IMR-90 (cell line): ENCODE data around the gene TENT4B.

ENCODE experiments used
- CHD1 ChIP-seq: IDR thresholded peaks from 2 replicates; pipeline ENCODE4 v1.6.1; 2012; ENCODE audit warnings: low read depth, low read length, improper control_type of control experiment
- CTCF ChIP-seq: conservative IDR thresholded peaks from 2 replicates; pipeline ENCODE4 v1.5.1; 2012; ENCODE audit warnings: mild to moderate bottlenecking, low read depth, low read length, improper control_type of control experiment
- MXI1 ChIP-seq: IDR thresholded peaks from 2 replicates; pipeline ENCODE4 v1.6.1; 2012; ENCODE audit warnings: low read depth, mild to moderate bottlenecking, low read length, moderate library complexity, borderline replicate concordance
- NFE2L2 ChIP-seq: fragments of 150-350 bp; IDR thresholded peaks from 2 replicates; pipeline ENCODE4 v1.6.1; 2016; ENCODE audit warnings: low read depth, mild to moderate bottlenecking, low read length
- POLR2A ChIP-seq: IDR thresholded peaks from 2 replicates; pipeline ENCODE4 v1.6.1; 2012; ENCODE audit warnings: mild to moderate bottlenecking, low read depth, low read length
- RAD21 ChIP-seq: IDR thresholded peaks from 2 replicates; pipeline ENCODE4 v1.6.1; 2012; ENCODE audit warnings: low read length, improper control_type of control experiment
- RCOR1 ChIP-seq: IDR thresholded peaks from 2 replicates; pipeline ENCODE4 v1.6.1; 2012; ENCODE audit warnings: mild to moderate bottlenecking, low read length, improper control_type of control experiment; ENCODE audit not compliant: insufficient replicate concordance
- SMC3 ChIP-seq: fragments of 150-350 bp; IDR thresholded peaks from 2 replicates; pipeline ENCODE4 v1.6.1; 2016; ENCODE audit warnings: low read depth, mild to moderate bottlenecking, antibody characterized with exemption, low read length, moderate library complexity
- USF2 ChIP-seq: fragments of 150-350 bp; IDR thresholded peaks from 2 replicates; pipeline ENCODE4 v1.6.1; 2017; ENCODE audit warnings: mild to moderate bottlenecking, antibody characterized with exemption, low read length, low read depth

- TF ChIP-seq CTCF (no peak), USF2 (no peak), POLR2A (no peak), SMC3 (no peak), RAD21 (no peak), NFE2L2 (no peak), CHD1 (no peak), RCOR1 (no peak), MXI1 (no peak)
These were observed 45.8 kb downstream of the TENT4B start for GRCh38 chr16:50198802-50199403.
